ENCODE results near the gene IYD. TPM values are rescaled to one million over a fixed set of nuclear protein-coding genes. Genes with fewer than 3 reads are reported as not detected.

The IYD gene
- polyA plus RNA-seq: not detected in 2 replicates

GRCh38 chr6:150368762-150369161 lies at the start of gene IYD:
Gene IYD, plus strand, starts transcription at chr6:150369012. Its CDS starts 20 bp downstream, at chr6:150369032.

Other genes starting within 250 kb of the IYD start
- gene PPP1R14C, start 226.0 kb upstream of the IYD start, polyA plus RNA-seq: 0.25 and 9.2 TPM in 2 replicates
- 0.15 and 0.41 TPM in 2 replicates for gene PLEKHG1, start 230.9 kb downstream of the IYD start, polyA plus RNA-seq

Measured in Purkinje cell (primary cell).